IMR-90 (cell line): ENCODE results near the gene DDX41. TPM values are rescaled to one million over a fixed set of nuclear protein-coding genes. Genes with fewer than 3 reads are reported as not detected.

Experiments used
- FOS ChIP-seq: fragments of 150-350 bp; IDR thresholded peaks from 2 replicates; pipeline ENCODE4 v1.6.1; 2016; ENCODE audit warnings: low read depth, low read length
- MAZ ChIP-seq: IDR thresholded peaks from 2 replicates; pipeline ENCODE4 v1.6.1; 2012; ENCODE audit warnings: low read depth, mild to moderate bottlenecking, low read length, improper control_type of control experiment, moderate library complexity, borderline replicate concordance
- MXI1 ChIP-seq: IDR thresholded peaks from 2 replicates; pipeline ENCODE4 v1.6.1; 2012; ENCODE audit warnings: low read depth, mild to moderate bottlenecking, low read length, moderate library complexity, borderline replicate concordance
- polyA plus RNA-seq, 3 experiments: library from polyadenylated mRNA; depleted of rRNA; stranded (reverse); fragments of >200 nt; gene quantifications; 2 replicates each; pipeline ENCODE4 v1.2.3, GENCODE V29; 2012; ENCODE audit warnings: low replicate concordance in 1 of 3
- total RNA-seq: library from RNA; depleted of rRNA; stranded (reverse); fragments of >200 nt; gene quantifications from 2 replicates; pipeline ENCODE4 v1.2.3, GENCODE V29; 2012
- TF ChIP-seq, protein P1 (sequence below): conservative IDR thresholded peaks from 2 replicates; pipeline ENCODE4 v1.5.1; 2012; ENCODE audit warnings: mild to moderate bottlenecking, low read depth, low read length, improper control_type of control experiment

The DDX41 gene
- total and polyA plus RNA-seq, 2 of the 4 experiments (the other 2 are of a cell fraction): 130 to 170 TPM

DNA sequence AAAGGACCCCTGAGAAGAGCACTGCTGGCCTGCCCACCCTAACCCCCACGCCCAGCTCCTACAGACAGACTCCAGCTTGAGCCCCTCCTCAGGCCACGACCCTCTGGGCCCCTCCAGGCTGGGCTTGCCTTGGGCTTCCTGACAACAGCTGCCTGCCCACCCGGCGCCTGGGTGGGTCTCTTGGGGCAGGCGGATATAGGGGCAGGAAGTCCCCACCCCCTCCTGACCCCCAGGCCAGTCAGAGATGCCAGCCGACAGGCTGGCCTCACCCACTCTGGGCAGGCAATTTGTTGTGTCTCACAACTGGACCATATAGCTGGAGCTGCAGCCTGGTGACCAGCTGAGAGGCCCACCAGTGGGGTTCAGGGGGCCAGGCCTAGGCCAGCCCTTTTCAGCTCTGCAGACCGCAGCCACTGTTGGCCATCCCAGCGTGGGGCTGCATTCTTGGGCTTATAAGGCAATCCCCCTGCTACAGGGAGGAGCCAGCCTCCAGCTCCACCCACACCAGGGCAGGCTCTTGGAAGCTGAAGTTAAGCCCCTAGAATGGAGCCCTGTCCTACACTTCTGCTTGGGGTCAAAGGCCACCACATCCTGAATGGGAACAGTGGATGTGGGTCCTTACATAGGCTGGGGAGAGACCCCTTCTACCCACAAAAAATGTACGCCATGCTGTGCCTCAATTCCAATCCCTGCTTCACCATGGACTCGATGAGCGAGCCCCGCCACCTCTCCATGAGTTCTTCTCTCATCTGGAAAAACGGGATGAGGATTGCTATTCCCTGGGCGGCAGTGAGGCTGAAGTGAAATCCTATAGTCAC is 21.3 kb downstream of the DDX41 start (continued):
- TF ChIP-seq FOS: no peak
- TF ChIP-seq, protein P1, sequence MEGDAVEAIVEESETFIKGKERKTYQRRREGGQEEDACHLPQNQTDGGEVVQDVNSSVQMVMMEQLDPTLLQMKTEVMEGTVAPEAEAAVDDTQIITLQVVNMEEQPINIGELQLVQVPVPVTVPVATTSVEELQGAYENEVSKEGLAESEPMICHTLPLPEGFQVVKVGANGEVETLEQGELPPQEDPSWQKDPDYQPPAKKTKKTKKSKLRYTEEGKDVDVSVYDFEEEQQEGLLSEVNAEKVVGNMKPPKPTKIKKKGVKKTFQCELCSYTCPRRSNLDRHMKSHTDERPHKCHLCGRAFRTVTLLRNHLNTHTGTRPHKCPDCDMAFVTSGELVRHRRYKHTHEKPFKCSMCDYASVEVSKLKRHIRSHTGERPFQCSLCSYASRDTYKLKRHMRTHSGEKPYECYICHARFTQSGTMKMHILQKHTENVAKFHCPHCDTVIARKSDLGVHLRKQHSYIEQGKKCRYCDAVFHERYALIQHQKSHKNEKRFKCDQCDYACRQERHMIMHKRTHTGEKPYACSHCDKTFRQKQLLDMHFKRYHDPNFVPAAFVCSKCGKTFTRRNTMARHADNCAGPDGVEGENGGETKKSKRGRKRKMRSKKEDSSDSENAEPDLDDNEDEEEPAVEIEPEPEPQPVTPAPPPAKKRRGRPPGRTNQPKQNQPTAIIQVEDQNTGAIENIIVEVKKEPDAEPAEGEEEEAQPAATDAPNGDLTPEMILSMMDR: no peak
- no peak for TF ChIP-seq MXI1
- peak; percentile 65; the same call in 1 of the 2 replicates for TF ChIP-seq MAZ
